Endothelial cell of umbilical vein (primary cell): ENCODE data around the gene MSX2. TPM values are rescaled to one million over a fixed set of nuclear protein-coding genes. Genes with fewer than 3 reads are reported as not detected.

Experiments
- BruUV-seq: library from RNA; stranded (reverse); fragments of 400-500 nt; replicated peaks from 2 replicates; lab custom pipeline; 2021; lab: Mats Ljungman, UMichigan
- CTCF ChIA-PET: fragments of 300-600, 350-600 bp; sonication (Branson Sonifier 250); formaldehyde crosslinking; loops from one replicate; lab custom pipeline; 2021; ENCODE audit warnings: antibody characterized with exemption, inconsistent platforms; lab: Charles Lee
- POLR2A ChIA-PET: fragments of 300-600, 350-600 bp; sonication (Branson Sonifier 250); formaldehyde crosslinking; loops from one replicate; lab custom pipeline; 2021; ENCODE audit warnings: antibody characterized with exemption, inconsistent platforms; lab: Charles Lee
- DNase-seq: peaks from one replicate; pipeline ENCODE4 v3.0.0-alpha.2; 2011; ENCODE audit warnings: low read depth, low spot score
- FAIRE-seq: peaks from 2 replicates; lab custom pipeline; 2011; peaks lifted over from hg19 to GRCh38; lab: Jason Lieb, UNC
- H2AFZ ChIP-seq: 2 replicates; pipeline ENCODE4 v1.6.0; 2012; ENCODE audit warnings: low read depth, low read length, control low read depth, inconsistent platforms
- H3K27ac ChIP-seq: 2 replicates; pipeline ENCODE4 v1.5.1; 2011; ENCODE audit warnings: low read depth, mild to moderate bottlenecking, control low read depth, low read length, moderate library complexity; ENCODE audit not compliant: insufficient read depth
- H3K27me3 ChIP-seq, 2 experiments: 2 replicates each; pipeline versions ENCODE4 v1.6.0 to v1.6.1; 2011; ENCODE audit warnings: low read length in 2 of 2, mixed read lengths in 1 of 2; ENCODE audit not compliant: control insufficient read depth in 2 of 2, insufficient read depth in 2 of 2
- H3K36me3 ChIP-seq, 2 experiments: 2 replicates in 1 of 2; 3 replicates in 1 of 2; pipeline ENCODE4 v1.5.1; 2011; ENCODE audit warnings: low read length in 2 of 2, mild to moderate bottlenecking in 1 of 2, moderate library complexity in 1 of 2; ENCODE audit not compliant: control insufficient read depth in 2 of 2, insufficient read depth in 2 of 2; ENCODE audit errors: extremely low read depth in 1 of 2
- H3K4me1 ChIP-seq: 3 replicates; pipeline ENCODE4 v1.5.1; 2011; ENCODE audit warnings: mild to moderate bottlenecking, low read length; ENCODE audit not compliant: control insufficient read depth, insufficient read depth; ENCODE audit errors: extremely low read depth
- H3K4me2 ChIP-seq: 2 replicates; pipeline ENCODE4 v1.6.1; 2011; ENCODE audit warnings: low read length, control low read depth, mixed read lengths; ENCODE audit not compliant: insufficient read depth
- H3K4me3 ChIP-seq, 3 experiments: fragments of 200-600 bp in 1 of 3; sonication (generic), shearing (Covaris generic) in 1 of 3; replicated peaks in 1 of 3; 2 replicates each; pipeline ENCODE4 v1.5.1; 2011 to 2016; ENCODE audit warnings: control low read depth in 3 of 3, low read length in 3 of 3, mild to moderate bottlenecking in 2 of 3, inconsistent platforms in 1 of 3, low read depth in 1 of 3, moderate library complexity in 1 of 3; ENCODE audit not compliant: insufficient read depth in 1 of 3
- H3K79me2 ChIP-seq: 2 replicates; pipeline ENCODE4 v1.6.0; 2012; ENCODE audit warnings: low read length, inconsistent platforms; ENCODE audit not compliant: control insufficient read depth, insufficient read depth
- H3K9ac ChIP-seq: replicated peaks from 2 replicates; pipeline ENCODE3; 2011; ENCODE audit warnings: low read length, control low read depth; ENCODE audit not compliant: insufficient read depth; ENCODE audit errors: extremely low read depth
- H3K9me1 ChIP-seq: replicated peaks from 3 replicates; pipeline ENCODE4 v1.6.0; 2011; ENCODE audit warnings: mild to moderate bottlenecking, low read length; ENCODE audit not compliant: control insufficient read depth, insufficient read depth; ENCODE audit errors: extremely low read depth
- H3K9me3 ChIP-seq: replicated peaks from 2 replicates; pipeline ENCODE4 v1.5.1; 2012; ENCODE audit warnings: low read length, inconsistent platforms; ENCODE audit not compliant: control insufficient read depth, insufficient read depth
- H4K20me1 ChIP-seq: replicated peaks from 2 replicates; pipeline ENCODE3; 2011; ENCODE audit warnings: mild to moderate bottlenecking, low read length; ENCODE audit not compliant: control insufficient read depth, insufficient read depth; ENCODE audit errors: extremely low read depth
- EZH2 ChIP-seq: IDR thresholded peaks from 2 replicates; pipeline ENCODE4 v1.6.1; 2012; ENCODE audit warnings: borderline replicate concordance, low read depth, mild to moderate bottlenecking, moderate library complexity, low read length, inconsistent platforms; ENCODE audit not compliant: severe bottlenecking
- FOS ChIP-seq: IDR thresholded peaks from 2 replicates; pipeline ENCODE4 v1.6.1; 2011; ENCODE audit warnings: mild to moderate bottlenecking, low read length, moderate library complexity, borderline replicate concordance; ENCODE audit not compliant: insufficient read depth
- GATA2 ChIP-seq: IDR thresholded peaks from 2 replicates; pipeline ENCODE4 v1.7.0; 2011; ENCODE audit warnings: low read depth, mild to moderate bottlenecking, moderate library complexity, mixed read lengths, low read length; ENCODE audit not compliant: insufficient read length, insufficient read depth
- JUN ChIP-seq: IDR thresholded peaks from 2 replicates; pipeline ENCODE4 v1.6.1; 2011; ENCODE audit warnings: borderline replicate concordance, low read depth; ENCODE audit not compliant: insufficient read length, insufficient read depth
- POLR2A ChIP-seq: IDR thresholded peaks from 2 replicates; pipeline ENCODE4 v1.6.1; 2012; ENCODE audit warnings: low read depth, mild to moderate bottlenecking, control low read depth, low read length
- POLR2AphosphoS5 ChIP-seq: IDR thresholded peaks from 2 replicates; pipeline ENCODE4 v1.6.1; 2012; ENCODE audit warnings: low read depth, mild to moderate bottlenecking, control low read depth, low read length, moderate library complexity; ENCODE audit not compliant: insufficient read depth
- dilution Hi-C: fragments of 300-500 bp; cut with MboI; formaldehyde crosslinking; loops from one replicate; pipeline ENCODE4 v1.15.0; 2019; ENCODE audit warnings: low sequenced_read_pairs; ENCODE audit not compliant: extremely low pct_ligation_motif_present
- intact Hi-C: fragments of 100-400 bp; cut with micrococcal nuclease; formaldehyde crosslinking; loops from one replicate; pipeline ENCODE4 v1.10.0; 2022
- polyA plus RNA-seq, 4 experiments: library from polyadenylated mRNA; depleted of rRNA in 3 of 4; stranded (reverse) in 3 of 4; unstranded in 1 of 4; fragments of >200 nt; gene quantifications; 2 replicates each; pipeline versions ENCODE4 v1.2.1 to v1.2.3, GENCODE V29; 2011 to 2012; ENCODE audit warnings: missing spikeins in 1 of 4
- total RNA-seq: library from RNA; stranded (reverse); gene quantifications from 2 replicates; pipeline ENCODE4 v1.2.3, GENCODE V29; 2021
- TF ChIP-seq, protein P1 (sequence below), 2 donors: IDR thresholded peaks; 1 replicate in 1 of 2; 2 replicates in 1 of 2; pipeline ENCODE4 v1.5.1; 2011; ENCODE audit warnings: low read length in 2 of 2, mild to moderate bottlenecking in 2 of 2, moderate library complexity in 2 of 2, control low read depth in 1 of 2, inconsistent platforms in 1 of 2, low read depth in 1 of 2; ENCODE audit not compliant: insufficient read depth in 1 of 2; ENCODE audit errors: extremely low read depth in 1 of 2
- TF ChIP-seq, protein P2 (sequence below): IDR thresholded peaks from 2 replicates; pipeline ENCODE4 v1.6.1; 2011; ENCODE audit not compliant: insufficient read depth, insufficient read length

MSX2 gene
- total and polyA plus RNA-seq, 2 donors (not counting 3 experiments of a cell fraction or from before 2014, with no cell fraction given) = not detected

DNA sequence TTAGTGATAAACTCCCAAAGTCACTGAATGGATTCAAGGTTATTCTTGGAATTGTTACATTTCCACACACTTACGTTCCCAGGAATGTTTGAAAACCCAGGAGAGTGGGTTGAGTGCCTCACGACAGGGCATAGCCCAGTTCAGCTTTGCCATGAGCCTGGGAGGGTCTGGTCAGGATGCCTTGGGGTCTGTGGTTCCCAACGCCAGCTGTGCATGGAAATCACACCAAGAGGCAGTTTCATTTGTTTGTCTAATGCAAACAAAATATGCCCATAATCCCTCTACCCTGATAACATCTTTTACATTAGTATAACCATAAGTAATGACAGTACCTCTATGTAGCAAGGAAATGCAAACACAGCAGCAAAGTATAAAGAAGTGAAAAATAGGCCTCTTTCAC lies 25.3 kb upstream of the MSX2 start:
- Histone ChIP-seq H3K4me3 (no peak overlapping the region), H3K4me1 (no peaks in the 10 kb centered on the region), H3K4me2 (no peak overlapping the region), H2AFZ (no peak overlapping the region), H4K20me1 (no peaks in the 10 kb centered on the region), H3K79me2 (no peaks in the 10 kb centered on the region), H3K27me3 (no peaks in the 10 kb centered on the region), H3K27ac (no peak overlapping the region), H3K9me1 (no peaks in the 10 kb centered on the region), H3K36me3 (no peaks in the 10 kb centered on the region), H3K9ac (no peak overlapping the region), H3K9me3 (peaks cover 2% of the 10 kb centered on the region)
- ChIA-PET CTCF (no interaction called here), POLR2A (no interaction called here)
- FAIRE-seq = no peak
- BruUV-seq = no TSS peak
- dilution Hi-C loops (no loop called here), intact Hi-C loops (no loop called here)
- TF ChIP-seq POLR2A (no peak), JUN (no peak), GATA2 (no peak), FOS (no peak), POLR2AphosphoS5 (no peak), EZH2 (no peak)
- TF ChIP-seq, protein P1, sequence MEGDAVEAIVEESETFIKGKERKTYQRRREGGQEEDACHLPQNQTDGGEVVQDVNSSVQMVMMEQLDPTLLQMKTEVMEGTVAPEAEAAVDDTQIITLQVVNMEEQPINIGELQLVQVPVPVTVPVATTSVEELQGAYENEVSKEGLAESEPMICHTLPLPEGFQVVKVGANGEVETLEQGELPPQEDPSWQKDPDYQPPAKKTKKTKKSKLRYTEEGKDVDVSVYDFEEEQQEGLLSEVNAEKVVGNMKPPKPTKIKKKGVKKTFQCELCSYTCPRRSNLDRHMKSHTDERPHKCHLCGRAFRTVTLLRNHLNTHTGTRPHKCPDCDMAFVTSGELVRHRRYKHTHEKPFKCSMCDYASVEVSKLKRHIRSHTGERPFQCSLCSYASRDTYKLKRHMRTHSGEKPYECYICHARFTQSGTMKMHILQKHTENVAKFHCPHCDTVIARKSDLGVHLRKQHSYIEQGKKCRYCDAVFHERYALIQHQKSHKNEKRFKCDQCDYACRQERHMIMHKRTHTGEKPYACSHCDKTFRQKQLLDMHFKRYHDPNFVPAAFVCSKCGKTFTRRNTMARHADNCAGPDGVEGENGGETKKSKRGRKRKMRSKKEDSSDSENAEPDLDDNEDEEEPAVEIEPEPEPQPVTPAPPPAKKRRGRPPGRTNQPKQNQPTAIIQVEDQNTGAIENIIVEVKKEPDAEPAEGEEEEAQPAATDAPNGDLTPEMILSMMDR (IDR thresholded peaks at IDR 0.05; ENCODE audit: extremely low read depth in 1 of 2, insufficient read depth in 1 of 2, low read depth in 1 of 2, low read length in 2 of 2) = no peak
- TF ChIP-seq, protein P2, sequence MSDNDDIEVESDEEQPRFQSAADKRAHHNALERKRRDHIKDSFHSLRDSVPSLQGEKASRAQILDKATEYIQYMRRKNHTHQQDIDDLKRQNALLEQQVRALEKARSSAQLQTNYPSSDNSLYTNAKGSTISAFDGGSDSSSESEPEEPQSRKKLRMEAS = no peak
- DNase-seq = no peak
